Liver (tissue), 2 donors: ENCODE results near the gene STXBP4.

ENCODE experiments used
- YY1 ChIP-seq: IDR thresholded peaks from 2 replicates; pipeline ENCODE4 v1.6.1; 2016; ENCODE audit warnings: antibody characterized with exemption, mild to moderate bottlenecking
- TF ChIP-seq, protein P1 (sequence below): fragments of 150-350 bp; IDR thresholded peaks from 2 replicates; pipeline ENCODE4 v1.5.1; 2017; ENCODE audit warnings: improper control_type of control experiment, low read depth, low read length; ENCODE audit not compliant: missing input control
- TF ChIP-seq, protein P2 (sequence below): IDR thresholded peaks from 2 replicates; pipeline ENCODE4 v1.6.1; 2016; ENCODE audit warnings: antibody characterized with exemption
- donor health status: healthy.

DNA sequence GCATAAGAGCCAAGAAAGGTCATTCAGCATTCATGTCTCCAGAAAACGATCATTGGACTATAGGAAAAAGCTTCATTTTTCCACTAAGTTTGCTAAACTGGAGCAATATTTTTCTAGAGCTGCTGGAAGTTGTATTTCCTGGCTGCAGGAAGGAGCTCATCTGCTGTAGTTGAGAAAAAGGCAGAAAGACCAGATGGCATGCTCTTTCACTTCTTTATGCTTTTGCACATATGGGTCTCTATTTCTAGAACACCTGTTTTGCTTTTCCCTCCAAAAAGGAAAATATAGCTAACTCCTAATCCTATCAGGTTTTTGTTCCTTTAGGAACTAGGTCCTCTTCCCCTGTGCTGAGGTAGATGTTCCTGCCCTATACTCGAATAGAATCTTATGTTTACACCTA lies 234.3 kb downstream of the STXBP4 start:
- TF ChIP-seq, protein P1, sequence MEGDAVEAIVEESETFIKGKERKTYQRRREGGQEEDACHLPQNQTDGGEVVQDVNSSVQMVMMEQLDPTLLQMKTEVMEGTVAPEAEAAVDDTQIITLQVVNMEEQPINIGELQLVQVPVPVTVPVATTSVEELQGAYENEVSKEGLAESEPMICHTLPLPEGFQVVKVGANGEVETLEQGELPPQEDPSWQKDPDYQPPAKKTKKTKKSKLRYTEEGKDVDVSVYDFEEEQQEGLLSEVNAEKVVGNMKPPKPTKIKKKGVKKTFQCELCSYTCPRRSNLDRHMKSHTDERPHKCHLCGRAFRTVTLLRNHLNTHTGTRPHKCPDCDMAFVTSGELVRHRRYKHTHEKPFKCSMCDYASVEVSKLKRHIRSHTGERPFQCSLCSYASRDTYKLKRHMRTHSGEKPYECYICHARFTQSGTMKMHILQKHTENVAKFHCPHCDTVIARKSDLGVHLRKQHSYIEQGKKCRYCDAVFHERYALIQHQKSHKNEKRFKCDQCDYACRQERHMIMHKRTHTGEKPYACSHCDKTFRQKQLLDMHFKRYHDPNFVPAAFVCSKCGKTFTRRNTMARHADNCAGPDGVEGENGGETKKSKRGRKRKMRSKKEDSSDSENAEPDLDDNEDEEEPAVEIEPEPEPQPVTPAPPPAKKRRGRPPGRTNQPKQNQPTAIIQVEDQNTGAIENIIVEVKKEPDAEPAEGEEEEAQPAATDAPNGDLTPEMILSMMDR = no peak
- TF ChIP-seq YY1 = no peak
- TF ChIP-seq, protein P2, sequence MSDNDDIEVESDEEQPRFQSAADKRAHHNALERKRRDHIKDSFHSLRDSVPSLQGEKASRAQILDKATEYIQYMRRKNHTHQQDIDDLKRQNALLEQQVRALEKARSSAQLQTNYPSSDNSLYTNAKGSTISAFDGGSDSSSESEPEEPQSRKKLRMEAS = no peak
